H1 (cell line): ENCODE results near the gene SLC25A22. TPM values are rescaled to one million over a fixed set of nuclear protein-coding genes. Genes with fewer than 3 reads are reported as not detected.

Experiments used
- BCL11A ChIP-seq, 2 experiments: IDR thresholded peaks; one replicate each; pipeline ENCODE4 v1.6.1; 2011; ENCODE audit warnings: low read depth in 2 of 2, low read length in 2 of 2, mild to moderate bottlenecking in 2 of 2
- BRCA1 ChIP-seq: IDR thresholded peaks from 2 replicates; pipeline ENCODE4 v1.6.1; 2012; ENCODE audit warnings: low read depth, low read length, improper control_type of control experiment
- CTCF ChIP-seq, 3 experiments: IDR thresholded peaks; 1 replicate in 2 of 3; 2 replicates in 1 of 3; pipeline versions ENCODE4 v1.5.1 to v1.6.1; 2011; ENCODE audit warnings: low read length in 3 of 3, mild to moderate bottlenecking in 3 of 3, inconsistent platforms in 2 of 3, low read depth in 1 of 3, moderate library complexity in 1 of 3; ENCODE audit not compliant: insufficient read depth in 1 of 3; ENCODE audit errors: control extremely low read depth in 1 of 3
- EZH2 ChIP-seq: fragments of 200-600 bp; sonication (generic); IDR thresholded peaks from 2 replicates; pipeline ENCODE4 v1.7.1; 2012; ENCODE audit warnings: low read depth, mild to moderate bottlenecking, moderate library complexity, low read length, inconsistent platforms; ENCODE audit not compliant: severe bottlenecking
- GABPA ChIP-seq: IDR thresholded peaks from 2 replicates; pipeline ENCODE4 v1.6.1; 2011; ENCODE audit warnings: mild to moderate bottlenecking, low read length, moderate library complexity, borderline replicate concordance; ENCODE audit not compliant: insufficient read depth
- JUN ChIP-seq: IDR thresholded peaks from 2 replicates; pipeline ENCODE4 v1.6.1; 2011; ENCODE audit warnings: low read depth, mild to moderate bottlenecking, improper control_type of control experiment, low read length
- JUND ChIP-seq: IDR thresholded peaks from 2 replicates; pipeline ENCODE4 v1.6.1; 2011; ENCODE audit warnings: mild to moderate bottlenecking, improper control_type of control experiment, low read length
- KDM1A ChIP-seq: fragments of 200-600, 300-600 bp; sonication (generic); IDR thresholded peaks from 2 replicates; pipeline ENCODE4 v1.7.1; 2016; ENCODE audit warnings: mild to moderate bottlenecking, low read length, borderline replicate concordance
- KDM4A ChIP-seq: IDR thresholded peaks from one replicate; pipeline ENCODE4 v1.7.1; 2012; ENCODE audit warnings: low read depth, mild to moderate bottlenecking, moderate library complexity, low read length, inconsistent platforms; ENCODE audit not compliant: severe bottlenecking
- MAFK ChIP-seq: IDR thresholded peaks from 2 replicates; pipeline ENCODE4 v1.6.1; 2012; ENCODE audit warnings: low read depth, mild to moderate bottlenecking, improper control_type of control experiment, low read length
- NRF1 ChIP-seq: IDR thresholded peaks from 2 replicates; pipeline ENCODE4 v1.6.1; 2011; ENCODE audit warnings: mild to moderate bottlenecking, low read depth, low read length, improper control_type of control experiment
- PHF8 ChIP-seq: fragments of 200-600 bp; sonication (generic); conservative IDR thresholded peaks from 2 replicates; pipeline ENCODE4 v1.7.1; 2012; ENCODE audit warnings: low read depth, mild to moderate bottlenecking, inconsistent platforms, low read length, moderate library complexity
- RAD21 ChIP-seq, 2 experiments: IDR thresholded peaks in 1 of 2; conservative IDR thresholded peaks in 1 of 2; 2 replicates each; pipeline ENCODE4 v1.6.1; 2011; ENCODE audit warnings: low read depth in 2 of 2, low read length in 2 of 2, improper control_type of control experiment in 1 of 2, inconsistent platforms in 1 of 2, mild to moderate bottlenecking in 1 of 2, moderate library complexity in 1 of 2
- SIN3A ChIP-seq, 2 experiments: IDR thresholded peaks in 1 of 2; conservative IDR thresholded peaks in 1 of 2; 2 replicates each; pipeline ENCODE4 v1.6.1; 2011 to 2012; ENCODE audit warnings: low read length in 2 of 2, improper control_type of control experiment in 1 of 2, low read depth in 1 of 2, mild to moderate bottlenecking in 1 of 2
- SIX5 ChIP-seq: IDR thresholded peaks from 2 replicates; pipeline ENCODE4 v1.6.1; 2011; ENCODE audit warnings: mild to moderate bottlenecking, low read depth, low read length
- SP2 ChIP-seq: IDR thresholded peaks from 2 replicates; pipeline ENCODE4 v1.6.1; 2012; ENCODE audit warnings: mild to moderate bottlenecking, low read length, inconsistent platforms
- SRF ChIP-seq: IDR thresholded peaks from 2 replicates; pipeline ENCODE4 v1.6.1; 2011; ENCODE audit warnings: mild to moderate bottlenecking, low read depth, low read length, moderate library complexity
- TAF1 ChIP-seq: IDR thresholded peaks from 2 replicates; pipeline ENCODE4 v1.6.1; 2011; ENCODE audit warnings: mild to moderate bottlenecking, low read depth, low read length
- TCF12 ChIP-seq: IDR thresholded peaks from 2 replicates; pipeline ENCODE4 v1.6.1; 2011; ENCODE audit warnings: low read depth, mild to moderate bottlenecking, low read length
- TEAD4 ChIP-seq: IDR thresholded peaks from 2 replicates; pipeline ENCODE4 v1.6.1; 2012; ENCODE audit warnings: low read depth, low read length, inconsistent platforms, mixed read lengths
- YY1 ChIP-seq: IDR thresholded peaks from 2 replicates; pipeline ENCODE4 v1.6.1; 2011; ENCODE audit warnings: low read depth, mild to moderate bottlenecking, low read length
- polyA plus RNA-seq, 7 experiments: library from polyadenylated mRNA; depleted of rRNA in 3 of 7; stranded (reverse) in 5 of 7; unstranded in 2 of 7; fragments of >200 nt in 5 of 7; fragments of 200-250 nt in 2 of 7; gene quantifications; 1 replicate in 5 of 7; 2 replicates in 1 of 7; 4 replicates in 1 of 7; pipeline versions ENCODE4 v1.2.1 to v1.2.3, GENCODE V29; 2011 to 2013; ENCODE audit warnings: missing spikeins in 2 of 7, mixed read lengths in 2 of 7
- total RNA-seq: library from RNA; stranded (reverse); fragmentation: NEBNext Ultra II Directional; extraction: Animal tissue kit (Norgen Biotek cat#: 25700); gene quantifications from 2 replicates; pipeline ENCODE4 v1.2.1, GENCODE V29; 2021

SLC25A22 gene
- total and polyA plus RNA-seq, 2 of the 8 experiments (the other 6 are each of a cell fraction or from before 2014, with no cell fraction given) = 31.5 to 48.0 TPM

- TF ChIP-seq CTCF (IDR thresholded peaks at IDR 0.05; ENCODE audit: control extremely low read depth in 1 of 3, insufficient read depth in 1 of 3, low read depth in 1 of 3, low read length in 3 of 3) (peak in 1 of 3 experiments; percentile 8; a peak in 1 of 4 replicates), TEAD4 (peak; percentile 100), SIX5 (no peak), EZH2 (no peak), SP2 (no peak), GABPA (no peak), KDM4A (peak; percentile 52), BCL11A (IDR thresholded peaks at IDR 0.05; ENCODE audit: low read depth in 2 of 2, low read length in 2 of 2) (no peak), PHF8 (no peak), TCF12 (0 out of 2 replicates have a peak, but pooled peaks have one; percentile 26), RAD21 (IDR thresholded peaks at IDR 0.05 in 1 of 2, conservative IDR thresholded peaks at IDR 0.05 in 1 of 2; ENCODE audit: low read depth in 2 of 2, low read length in 2 of 2) (no peak), TAF1 (peak; percentile 63), SIN3A (conservative IDR thresholded peaks at IDR 0.05 in 1 of 2, IDR thresholded peaks at IDR 0.05 in 1 of 2; ENCODE audit: low read depth in 1 of 2, low read length in 2 of 2) (peak; percentile 93 to 95; a peak in 3 of 4 replicates), SRF (no peak), NRF1 (no peak), BRCA1 (no peak), YY1 (peak; percentile 80), MAFK (no peak), JUND (no peak), JUN (no peak), KDM1A (peak; percentile 13; the same call in 1 of the 2 replicates)
Measured at GRCh38 chr11:843818-844692, 46.0 kb upstream of the SLC25A22 start (continued).
